GM10266 (cell line): ENCODE measurements around the gene FOXO3.

Experiments
- DNase-seq: peaks from one replicate; pipeline ENCODE4 v3.0.0; 2012; ENCODE audit errors: extremely low spot score
- CTCF ChIP-seq: IDR thresholded peaks from 2 replicates; pipeline ENCODE4 v1.5.1; 2012; ENCODE audit warnings: mild to moderate bottlenecking, low read depth; ENCODE audit not compliant: control insufficient read depth, insufficient read depth; ENCODE audit errors: missing control alignments

FOXO3 gene

GRCh38 chr6:108671790-108672189 lies 111.1 kb downstream of the FOXO3 start:
- no peak for TF ChIP-seq CTCF
- DNase-seq, result no peak

GRCh38 chr6:108672641-108673040 lies 111.9 kb downstream of the FOXO3 start:
- TF ChIP-seq CTCF, result no peak
- DNase-seq, result no peak

- no peak for DNase-seq
- no peak for TF ChIP-seq CTCF
These were observed 112.4 kb downstream of the FOXO3 start for GRCh38 chr6:108673153-108673552.

GRCh38 chr6:108673602-108674001 lies 112.9 kb downstream of the FOXO3 start:
- no peak for TF ChIP-seq CTCF
- no peak for DNase-seq

- TF ChIP-seq CTCF, result no peak
- no peak for DNase-seq
These were observed 114.8 kb downstream of the FOXO3 start for GRCh38 chr6:108675226-108676200.

- no peak for TF ChIP-seq CTCF
- DNase-seq, result no peak
These were observed 115.8 kb downstream of the FOXO3 start for GRCh38 chr6:108676555-108676954.

- DNase-seq, result no peak
These were observed 116.6 kb downstream of the FOXO3 start for GRCh38 chr6:108677357-108677756.

More at GRCh38 chr6:108677357-108677756, 116.6 kb downstream of the FOXO3 start:
- no peak for TF ChIP-seq CTCF
